Measurements from ENCODE around the gene ANKRD22. TPM values are rescaled to one million over a fixed set of nuclear protein-coding genes. Genes with fewer than 3 reads are reported as not detected.

The ANKRD22 gene
- total RNA-seq, 1 donor from 2014 or later = 0.71 TPM

DNA sequence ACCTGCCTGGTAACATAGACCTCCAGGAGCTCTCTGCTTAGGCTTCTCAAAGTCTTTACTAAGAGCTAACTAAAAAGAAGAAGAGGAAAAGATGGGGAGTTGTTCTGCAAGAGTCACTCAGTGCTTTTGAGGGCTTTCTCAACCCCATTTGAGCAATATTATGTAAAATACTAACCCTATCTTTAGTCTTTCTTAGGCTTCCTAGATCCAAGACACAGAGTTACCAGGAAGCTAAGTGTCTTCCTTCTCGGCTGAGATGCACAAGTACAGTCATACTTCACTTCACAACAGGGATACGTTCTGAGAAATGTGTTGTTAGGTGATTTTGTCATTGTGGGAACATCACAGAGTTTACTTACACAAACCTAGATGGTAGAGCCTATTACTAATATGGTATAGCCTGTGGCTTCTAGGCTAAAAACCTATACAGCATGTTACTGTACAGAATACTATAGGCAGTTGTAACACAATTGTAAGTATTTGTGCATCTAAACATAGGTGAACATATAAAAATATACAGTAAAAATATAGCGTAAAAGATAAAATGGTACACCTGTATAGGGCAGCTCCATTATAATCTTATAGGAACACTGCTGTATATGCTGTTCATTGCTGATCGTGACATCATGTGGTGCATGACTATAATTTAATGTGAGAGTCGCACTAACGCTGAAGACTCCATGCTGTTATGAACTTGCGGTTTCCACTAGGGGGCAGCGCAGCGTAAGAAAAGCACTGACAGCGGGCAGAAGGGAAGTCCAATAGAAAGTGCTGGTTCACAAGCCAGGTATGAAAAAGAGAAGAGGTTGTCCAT lies 16.3 kb downstream of the ANKRD22 start:
- intact Hi-C loops (cut with DNase I) = loop anchor here (2.0 to 10.0 kb wide), 2 partner anchors 97 to 379 kb away; no protein-coding TSS in a partner anchor
- Histone ChIP-seq H3K9me3 (no peaks in the 10 kb centered on the region), H3K36me3 (no peaks in the 10 kb centered on the region), H3K27ac (no peak overlapping the region), H3K4me3 (no peak overlapping the region), H3K27me3 (ENCODE audit: low read depth) (no peaks in the 10 kb centered on the region), H3K4me1 (no peaks in the 10 kb centered on the region)
- ATAC-seq (peak; percentile 94 to 96), DNase-seq (peak; percentile 84)
- peak; percentile 93 for TF ChIP-seq CTCF (IDR thresholded peaks at IDR 0.05)

DNA sequence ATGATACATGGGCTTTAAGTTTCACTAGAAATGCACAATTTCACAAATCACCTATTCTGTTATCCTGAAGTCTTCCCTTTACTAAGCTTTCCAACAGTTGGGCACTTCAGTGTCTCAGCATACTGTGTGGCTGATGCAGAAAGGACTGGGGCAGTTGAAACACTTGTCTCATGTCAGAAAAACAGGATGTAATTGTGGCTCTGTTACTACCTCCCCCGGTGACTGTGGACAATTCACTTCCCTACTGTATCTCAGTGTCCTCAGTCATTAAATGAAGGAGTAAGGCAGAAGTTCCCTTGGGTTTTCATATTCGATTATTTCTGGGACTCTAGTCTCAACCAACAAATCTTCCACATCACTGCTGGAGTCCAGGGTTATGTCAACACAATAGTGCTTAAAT lies 17.9 kb downstream of the ANKRD22 start:
- H3K4me3 ChIP-seq = no peak overlapping the region
- no peaks in the 10 kb centered on the region for H3K27me3 ChIP-seq (ENCODE audit: low read depth)
- no peaks in the 10 kb centered on the region for H3K36me3 ChIP-seq
- peak; percentile 48 to 72 for ATAC-seq
- H3K9me3 ChIP-seq = no peaks in the 10 kb centered on the region
- no peak overlapping the region for H3K27ac ChIP-seq
- intact Hi-C loops (cut with DNase I) = loop anchor here (2.0 to 10.0 kb wide), 2 partner anchors 99 to 381 kb away; no protein-coding TSS in a partner anchor
- TF ChIP-seq CTCF (IDR thresholded peaks at IDR 0.05) = no peak
- DNase-seq = no peak
- no peaks in the 10 kb centered on the region for H3K4me1 ChIP-seq

DNA sequence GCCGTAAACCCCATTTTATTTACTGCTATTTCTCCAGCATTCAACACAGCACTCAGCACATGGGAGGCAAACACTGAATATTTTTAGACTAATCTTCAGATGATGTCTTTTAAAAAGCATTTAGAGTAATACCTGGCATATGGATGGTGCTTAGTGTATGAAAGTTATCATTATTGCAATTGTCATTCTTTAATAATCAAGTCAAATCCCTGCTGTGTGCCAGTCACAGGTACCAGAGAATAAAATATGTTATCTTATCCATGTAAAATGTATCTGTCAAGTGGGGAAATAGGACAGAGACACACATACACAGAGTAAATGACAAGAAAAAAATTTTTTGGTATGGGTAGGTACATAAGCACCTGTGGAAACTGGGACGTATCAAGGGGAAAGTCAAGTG lies 18.5 kb downstream of the ANKRD22 start:
- DNase-seq (no peak), ATAC-seq (no peak)
- TF ChIP-seq CTCF (IDR thresholded peaks at IDR 0.05) = no peak
- no peaks in the 10 kb centered on the region for H3K9me3 ChIP-seq
- H3K27me3 ChIP-seq (ENCODE audit: low read depth) = no peaks in the 10 kb centered on the region
- no peak overlapping the region for H3K4me3 ChIP-seq
- H3K4me1 ChIP-seq = no peaks in the 10 kb centered on the region
- intact Hi-C loops (cut with DNase I) = loop anchor here (10.0 kb wide), 1 partner anchor 382 kb away; no protein-coding TSS in a partner anchor
- no peaks in the 10 kb centered on the region for H3K36me3 ChIP-seq
- H3K27ac ChIP-seq = no peak overlapping the region

- Histone ChIP-seq H3K27ac (no peak overlapping the region), H3K4me3 (no peak overlapping the region), H3K36me3 (no peaks in the 10 kb centered on the region), H3K4me1 (no peaks in the 10 kb centered on the region), H3K27me3 (ENCODE audit: low read depth) (no peaks in the 10 kb centered on the region), H3K9me3 (no peaks in the 10 kb centered on the region)
- no peak for TF ChIP-seq CTCF (IDR thresholded peaks at IDR 0.05)
- intact Hi-C loops (cut with DNase I) = loop anchor here (10.0 kb wide), 1 partner anchor 382 kb away; no protein-coding TSS in a partner anchor
- ATAC-seq (no peak), DNase-seq (no peak)
Observed at GRCh38 chr10:88832376-88832775, 19.3 kb downstream of the ANKRD22 start.

DNA sequence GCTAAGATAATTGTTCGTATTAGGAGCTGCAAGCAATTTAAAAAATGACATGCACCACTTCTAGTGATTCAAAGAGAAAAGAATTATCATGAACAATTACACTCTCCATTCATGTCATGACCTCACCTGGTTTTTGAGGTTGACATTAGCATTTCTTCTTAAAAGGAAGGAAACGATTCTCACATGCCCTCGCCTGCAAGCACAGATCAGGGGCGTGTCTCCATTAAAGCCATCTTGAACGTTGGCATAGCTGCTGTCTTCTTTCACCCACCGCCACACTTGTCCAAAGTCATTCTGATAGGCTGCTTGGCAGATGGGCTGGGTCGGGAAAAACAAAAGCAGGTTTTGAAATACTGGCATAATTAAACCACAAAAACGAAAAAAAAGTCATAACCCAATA lies 19.9 kb downstream of the ANKRD22 start:
- ATAC-seq (no peak), DNase-seq (no peak)
- Histone ChIP-seq H3K36me3 (no peaks in the 10 kb centered on the region), H3K9me3 (no peaks in the 10 kb centered on the region), H3K4me3 (no peak overlapping the region), H3K4me1 (no peaks in the 10 kb centered on the region), H3K27ac (no peak overlapping the region), H3K27me3 (ENCODE audit: low read depth) (no peaks in the 10 kb centered on the region)
- intact Hi-C loops (cut with DNase I) = loop anchor here (10.0 kb wide), 1 partner anchor 383 kb away; no protein-coding TSS in a partner anchor
- TF ChIP-seq CTCF (IDR thresholded peaks at IDR 0.05) = no peak
